DMS79 treated with DMSO at 0.1 percent for 48 hours (cell line): ENCODE measurements around the gene PAAF1.
A peak's percentile ranks its signal among the peaks of the same experiment; 100 is the strongest.
"Not testable (repeated sequence)": the region's sequence is repeated elsewhere in the genome, so short reads cannot be mapped to it uniquely, and the experiment has no call there.

Experiments
- DNase-seq: peaks from one replicate; lab custom pipeline; 2025; lab: John Stamatoyannopoulos, UW

The PAAF1 gene

GRCh38 chr11:73876424-73877310 lies at the start of gene PAAF1, which contains the start of gene COA4:
PAAF1 (plus strand) TSS chr11:73876999; CDS start chr11:73877022, 23 bp downstream.
COA4 (minus strand) TSS chr11:73876846; CDS start chr11:73873378, 3,468 bp downstream.
- peak; percentile 99 for DNase-seq

- DNase-seq, result no peak
These were observed 46.5 kb upstream of the PAAF1 start for GRCh38 chr11:73830261-73830660.

GRCh38 chr11:73833067-73833466 lies 43.7 kb upstream of the PAAF1 start:
- peak; percentile 8 for DNase-seq

- DNase-seq, result no peak
These were observed 38.2 kb upstream of the PAAF1 start for GRCh38 chr11:73838443-73839122.

- no peak for DNase-seq
These were observed 37.7 kb upstream of the PAAF1 start for GRCh38 chr11:73839123-73839457.

GRCh38 chr11:73851046-73851764 lies 25.6 kb upstream of the PAAF1 start:
- DNase-seq, result peak; percentile 58

GRCh38 chr11:73852049-73852448 lies 24.8 kb upstream of the PAAF1 start:
- peak; percentile 97 for DNase-seq

GRCh38 chr11:73854680-73855079 lies 22.1 kb upstream of the PAAF1 start:
- DNase-seq, result no peak

- DNase-seq, result peak; percentile 98
These were observed 20.7 kb upstream of the PAAF1 start for GRCh38 chr11:73856031-73856567.

- peak; percentile 62 for DNase-seq
These were observed 17.1 kb upstream of the PAAF1 start for GRCh38 chr11:73859671-73860070.

- DNase-seq, result no peak
These were observed 16.6 kb upstream of the PAAF1 start for GRCh38 chr11:73860202-73860601.

- peak; percentile 100 for DNase-seq
These were observed 13.8 kb upstream of the PAAF1 start for GRCh38 chr11:73862986-73863385.

GRCh38 chr11:73866095-73866579 lies 10.7 kb upstream of the PAAF1 start:
- no peak for DNase-seq

GRCh38 chr11:73866586-73866996 lies 10.2 kb upstream of the PAAF1 start:
- no peak for DNase-seq

GRCh38 chr11:73869332-73869949 lies 7.4 kb upstream of the PAAF1 start:
- DNase-seq, result peak; percentile 73

- no peak for DNase-seq
These were observed 6.5 kb upstream of the PAAF1 start for GRCh38 chr11:73870261-73870660.

GRCh38 chr11:73872749-73873357 lies 3.9 kb upstream of the PAAF1 start:
- no peak for DNase-seq

- DNase-seq, result no peak
These were observed 1.4 kb upstream of the PAAF1 start for GRCh38 chr11:73875380-73875779.

GRCh38 chr11:73875840-73876239 lies 959 bp upstream of the PAAF1 start:
- DNase-seq, result no peak

- no peak for DNase-seq
These were observed 2.0 kb downstream of the PAAF1 start for GRCh38 chr11:73878771-73879170.

GRCh38 chr11:73880449-73880848 lies 3.6 kb downstream of the PAAF1 start:
- DNase-seq, result not testable (repeated sequence)
